Trophoblast cell (in vitro differentiated cells and primary cell): ENCODE results near the gene MYO5A.

Experiments
- DNase-seq, 2 donors: peaks; one replicate each; pipeline ENCODE4 v3.0.0-alpha.2; 2016
- H2AFZ ChIP-seq: 2 replicates; pipeline ENCODE4 v1.6.1; 2013; ENCODE audit warnings: low read length, moderate library complexity, mild to moderate bottlenecking; ENCODE audit not compliant: insufficient read depth, poor library complexity
- H2AK5ac ChIP-seq: 2 replicates; pipeline ENCODE4 v1.6.1; 2013; ENCODE audit warnings: mild to moderate bottlenecking, low read length
- H2BK120ac ChIP-seq: 2 replicates; pipeline ENCODE4 v1.6.1; 2013; ENCODE audit warnings: low read length, mild to moderate bottlenecking, moderate library complexity; ENCODE audit not compliant: insufficient read depth, poor library complexity
- H2BK12ac ChIP-seq: 2 replicates; pipeline ENCODE4 v1.6.1; 2013; ENCODE audit warnings: mild to moderate bottlenecking, low read length, moderate library complexity
- H2BK5ac ChIP-seq: 2 replicates; pipeline ENCODE4 v1.6.1; 2013; ENCODE audit warnings: low read length, low read depth, moderate library complexity, mild to moderate bottlenecking; ENCODE audit not compliant: poor library complexity
- H3K14ac ChIP-seq: 2 replicates; pipeline ENCODE4 v1.6.1; 2013; ENCODE audit warnings: mild to moderate bottlenecking, low read length
- H3K18ac ChIP-seq: 2 replicates; pipeline ENCODE4 v1.6.1; 2013; ENCODE audit warnings: mild to moderate bottlenecking, low read length
- H3K23ac ChIP-seq: 2 replicates; pipeline ENCODE4 v1.6.1; 2013; ENCODE audit warnings: low read length
- H3K27ac ChIP-seq: 2 replicates; pipeline ENCODE4 v1.5.1; 2013; ENCODE audit warnings: low read depth, mild to moderate bottlenecking, inconsistent platforms, low read length, moderate library complexity
- H3K27me3 ChIP-seq: 2 replicates; pipeline ENCODE4 v1.6.1; 2013; ENCODE audit warnings: inconsistent platforms, mild to moderate bottlenecking, low read length, moderate library complexity; ENCODE audit not compliant: insufficient read depth
- H3K36me3 ChIP-seq, 2 experiments: 1 replicate in 1 of 2; 2 replicates in 1 of 2; pipeline ENCODE4 v1.6.1; 2013; ENCODE audit warnings: low read length in 2 of 2, mild to moderate bottlenecking in 2 of 2, moderate library complexity in 1 of 2; ENCODE audit not compliant: insufficient read depth in 2 of 2, control insufficient read depth in 1 of 2
- H3K4ac ChIP-seq: 2 replicates; pipeline ENCODE4 v1.6.1; 2013; ENCODE audit warnings: low read depth, mild to moderate bottlenecking, low read length, moderate library complexity
- H3K4me1 ChIP-seq, 2 experiments: 1 replicate in 1 of 2; 2 replicates in 1 of 2; pipeline ENCODE4 v1.6.1; 2013; ENCODE audit warnings: low read length in 2 of 2, mild to moderate bottlenecking in 2 of 2, moderate library complexity in 1 of 2; ENCODE audit not compliant: insufficient read depth in 2 of 2, control insufficient read depth in 1 of 2
- H3K4me2 ChIP-seq: 2 replicates; pipeline ENCODE4 v1.6.1; 2013; ENCODE audit warnings: inconsistent platforms, mild to moderate bottlenecking, low read length, moderate library complexity
- H3K4me3 ChIP-seq: 2 replicates; pipeline ENCODE4 v1.5.1; 2013; ENCODE audit warnings: mild to moderate bottlenecking, low read depth, low read length, inconsistent platforms
- H3K79me1 ChIP-seq: one replicate; pipeline ENCODE4 v1.6.1; 2013; ENCODE audit warnings: low read length
- H3K79me2 ChIP-seq: 2 replicates; pipeline ENCODE4 v1.6.1; 2013; ENCODE audit warnings: low read length, mild to moderate bottlenecking; ENCODE audit not compliant: control insufficient read depth, insufficient read depth, poor library complexity
- H3K9ac ChIP-seq: 2 replicates; pipeline ENCODE4 v1.6.1; 2013; ENCODE audit warnings: mild to moderate bottlenecking, low read length
- H3K9me3 ChIP-seq: 2 replicates; pipeline ENCODE4 v1.6.1; 2013; ENCODE audit warnings: low read depth, mild to moderate bottlenecking, control low read depth, inconsistent platforms, low read length; ENCODE audit not compliant: insufficient read depth
- H4K12ac ChIP-seq: 2 replicates; pipeline ENCODE4 v1.6.1; 2013; ENCODE audit warnings: low read depth, mild to moderate bottlenecking, low read length, moderate library complexity
- H4K8ac ChIP-seq: 2 replicates; pipeline ENCODE4 v1.6.1; 2013; ENCODE audit warnings: low read depth, mild to moderate bottlenecking, low read length, moderate library complexity
- H4K91ac ChIP-seq: one replicate; pipeline ENCODE4 v1.6.1; 2013; ENCODE audit warnings: low read depth, mild to moderate bottlenecking, low read length, moderate library complexity
- WGBS: extraction: QIAGEN DNeasy Blood & Tissue Kit; methylation state at CpG from one replicate; pipeline ENCODE4 v1.1.7; 2013; ENCODE audit warnings: missing lambda C conversion rate; ENCODE audit not compliant: insufficient read length, insufficient coverage; ENCODE audit errors: extremely low coverage; 5-methylcytosine and 5-hydroxymethylcytosine counted together

The MYO5A gene

DNA sequence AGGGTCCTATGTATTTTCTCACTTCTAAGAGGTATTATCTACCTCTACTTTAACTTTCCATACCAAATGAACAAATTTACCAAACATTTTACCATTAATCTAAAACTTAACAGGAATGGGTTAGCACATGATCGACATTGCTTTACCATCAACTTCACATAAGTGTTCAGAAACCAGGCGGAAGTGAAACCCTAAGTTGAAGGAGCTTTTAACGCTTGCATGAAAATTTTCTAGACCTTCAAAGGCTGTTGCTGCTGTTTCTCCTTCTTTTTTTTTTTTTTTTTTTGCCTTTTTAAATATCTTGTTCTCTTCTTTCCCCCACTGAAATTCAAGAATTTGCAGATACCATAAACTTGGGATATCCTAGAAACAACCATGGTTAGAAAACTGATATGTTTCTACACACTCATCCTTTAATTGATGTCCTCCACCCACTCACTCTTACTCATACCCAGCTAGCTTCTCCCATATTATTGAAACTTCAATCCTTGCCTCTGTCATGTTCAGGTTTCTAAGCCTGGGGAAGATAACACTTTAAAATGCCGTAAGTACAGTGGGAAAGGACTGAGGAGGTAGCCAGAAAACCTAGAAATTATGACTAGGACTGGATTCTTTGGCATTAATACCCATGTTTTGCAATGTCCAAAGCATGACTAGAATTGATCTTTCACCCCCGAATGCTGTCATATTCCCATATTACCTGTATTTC, 24.7 kb downstream of the MYO5A start:
- WGBS, result no CpG with 5 or more reads among the region's 5 CpGs
- Histone ChIP-seq H3K79me1 (no peaks in the 10 kb centered on the region), H3K4ac (no peak overlapping the region), H3K23ac (no peak overlapping the region), H3K4me1 (no peaks in the 10 kb centered on the region), H3K14ac (no peak overlapping the region), H3K4me2 (no peak overlapping the region), H3K18ac (no peak overlapping the region), H2BK120ac (no peak overlapping the region), H2BK5ac (no peak overlapping the region), H4K91ac (no peak overlapping the region), H3K4me3 (no peak overlapping the region), H2AFZ (no peak overlapping the region), H3K9ac (no peak overlapping the region), H3K27ac (no peak overlapping the region), H2AK5ac (no peak overlapping the region), H3K9me3 (no peaks in the 10 kb centered on the region), H2BK12ac (no peak overlapping the region), H4K12ac (no peak overlapping the region), H3K27me3 (no peaks in the 10 kb centered on the region), H4K8ac (no peak overlapping the region), H3K79me2 (no peaks in the 10 kb centered on the region), H3K36me3 (no peaks in the 10 kb centered on the region)
- no peak for DNase-seq

DNA sequence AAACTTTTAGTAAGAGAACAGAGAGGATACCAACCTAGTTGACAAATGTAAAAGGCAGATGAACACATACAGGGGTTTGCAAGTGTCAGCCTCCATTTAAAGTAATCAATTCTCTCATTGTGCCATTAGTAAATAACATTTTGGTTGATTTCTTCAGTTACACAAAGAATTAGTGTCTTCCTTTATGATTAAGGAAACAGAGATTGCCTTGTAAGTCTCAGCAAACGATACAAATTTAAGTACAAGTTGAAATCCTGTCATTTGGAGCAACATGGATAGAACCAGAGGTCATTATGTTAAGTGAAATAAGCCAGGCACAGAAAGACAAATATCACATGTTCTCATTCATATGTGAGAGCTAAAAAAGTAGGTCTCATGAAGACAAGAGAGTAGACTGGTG, 26.1 kb downstream of the MYO5A start:
- Histone ChIP-seq H2BK120ac (no peak overlapping the region), H2BK5ac (no peak overlapping the region), H3K4me2 (no peak overlapping the region), H3K27ac (no peak overlapping the region), H2AK5ac (no peak overlapping the region), H3K14ac (no peak overlapping the region), H3K27me3 (no peaks in the 10 kb centered on the region), H2AFZ (no peak overlapping the region), H3K4me3 (no peak overlapping the region), H4K8ac (no peak overlapping the region), H3K36me3 (no peaks in the 10 kb centered on the region), H4K91ac (no peak overlapping the region), H3K9ac (no peak overlapping the region), H3K79me1 (no peaks in the 10 kb centered on the region), H3K4me1 (no peaks in the 10 kb centered on the region), H3K4ac (no peak overlapping the region), H2BK12ac (no peak overlapping the region), H3K79me2 (no peaks in the 10 kb centered on the region), H3K9me3 (no peaks in the 10 kb centered on the region), H3K18ac (no peak overlapping the region), H4K12ac (no peak overlapping the region), H3K23ac (no peak overlapping the region)
- no CpG with 5 or more reads among the region's 1 CpG for WGBS
- no peak for DNase-seq

DNA sequence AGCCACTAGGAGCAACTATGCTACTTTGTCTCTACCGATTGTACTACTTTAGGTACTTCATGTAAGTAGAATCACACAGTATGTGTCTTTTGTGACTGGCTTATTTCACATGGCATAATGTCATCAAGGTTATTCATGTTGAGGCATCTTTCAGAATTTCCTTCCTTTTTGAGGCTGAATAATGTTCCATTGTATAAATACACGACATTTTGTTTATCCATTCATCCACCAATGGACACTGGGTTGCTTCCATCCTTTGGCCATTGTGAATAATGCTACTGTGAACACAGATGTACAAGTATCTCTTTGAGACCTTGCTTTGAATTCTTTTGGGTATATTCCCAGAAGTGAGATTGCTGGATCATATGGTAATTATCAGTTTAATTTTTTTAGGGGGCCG, 29.2 kb downstream of the MYO5A start:
- WGBS, result no CpG with 5 or more reads among the region's 3 CpGs
- DNase-seq, result no peak
- Histone ChIP-seq H4K91ac (no peak overlapping the region), H2AFZ (no peak overlapping the region), H3K27me3 (no peaks in the 10 kb centered on the region), H2BK12ac (no peak overlapping the region), H3K18ac (no peak overlapping the region), H3K4me1 (no peaks in the 10 kb centered on the region), H3K9me3 (no peaks in the 10 kb centered on the region), H3K36me3 (no peaks in the 10 kb centered on the region), H3K4me2 (no peak overlapping the region), H2BK120ac (no peak overlapping the region), H2BK5ac (no peak overlapping the region), H3K4me3 (no peak overlapping the region), H3K9ac (no peak overlapping the region), H4K8ac (no peak overlapping the region), H3K79me1 (no peaks in the 10 kb centered on the region), H3K79me2 (no peaks in the 10 kb centered on the region), H3K4ac (no peak overlapping the region), H3K14ac (no peak overlapping the region), H4K12ac (no peak overlapping the region), H3K27ac (no peak overlapping the region), H3K23ac (no peak overlapping the region), H2AK5ac (no peak overlapping the region)

- Histone ChIP-seq H2BK12ac (no peak overlapping the region), H3K4ac (no peak overlapping the region), H3K9me3 (no peaks in the 10 kb centered on the region), H3K79me1 (no peaks in the 10 kb centered on the region), H3K4me3 (no peak overlapping the region), H3K27ac (no peak overlapping the region), H3K36me3 (no peaks in the 10 kb centered on the region), H3K18ac (no peak overlapping the region), H4K91ac (no peak overlapping the region), H3K4me2 (no peak overlapping the region), H3K9ac (no peak overlapping the region), H3K27me3 (no peaks in the 10 kb centered on the region), H4K8ac (no peak overlapping the region), H3K23ac (no peak overlapping the region), H3K79me2 (no peaks in the 10 kb centered on the region), H2AK5ac (no peak overlapping the region), H3K4me1 (no peaks in the 10 kb centered on the region), H3K14ac (no peak overlapping the region), H2BK120ac (no peak overlapping the region), H2BK5ac (no peak overlapping the region), H2AFZ (no peak overlapping the region), H4K12ac (no peak overlapping the region)
- DNase-seq, result no peak
Measured at GRCh38 chr15:52498706-52499105, 30.0 kb downstream of the MYO5A start.
